Ascending aorta (tissue), 2 donors: ENCODE data around the gene KRTAP1-1. TPM values are rescaled to one million over a fixed set of nuclear protein-coding genes. Genes with fewer than 3 reads are reported as not detected.
"Not testable (repeated sequence)": the region's sequence is repeated elsewhere in the genome, so short reads cannot be mapped to it uniquely, and the experiment has no call there.

ENCODE experiments used
- DNase-seq, 2 donors: peaks; one replicate each; pipeline ENCODE4 v3.0.0-alpha.2; 2019; ENCODE audit warnings: low spot score in 2 of 2
- H3K27ac ChIP-seq, 2 donors: fragments of 200-600 bp; sonication (generic); one replicate each; pipeline ENCODE4 v1.5.1; 2016 to 2017; ENCODE audit warnings: mild to moderate bottlenecking in 1 of 2
- H3K27me3 ChIP-seq: fragments of 200-600 bp; sonication (generic); one replicate; pipeline ENCODE4 v1.5.1; 2017
- H3K36me3 ChIP-seq, 2 donors: fragments of 200-600 bp; sonication (generic); one replicate each; pipeline ENCODE4 v1.5.1; 2016
- H3K4me1 ChIP-seq, 2 donors: fragments of 200-600 bp; sonication (generic); one replicate each; pipeline ENCODE4 v1.5.1; 2016 to 2017; ENCODE audit warnings: mild to moderate bottlenecking in 1 of 2
- H3K4me3 ChIP-seq, 2 donors: fragments of 200-600 bp; sonication (generic); one replicate each; pipeline ENCODE4 v1.5.1; 2016 to 2017; ENCODE audit warnings: mild to moderate bottlenecking in 1 of 2
- H3K9me3 ChIP-seq, 2 donors: fragments of 200-600 bp; sonication (generic); one replicate each; pipeline ENCODE4 v1.5.1; 2016
- CTCF ChIP-seq, 3 experiments: fragments of 200-600 bp in 2 of 3; fragments of 450-650 bp in 1 of 3; sonication (generic) in 2 of 3; IDR thresholded peaks; one replicate each; pipeline ENCODE4 v1.5.1; 2016 to 2019; ENCODE audit warnings: antibody characterized with exemption in 3 of 3, mild to moderate bottlenecking in 1 of 3, moderate library complexity in 1 of 3
- intact Hi-C: fragments of 100-400 bp; cut with DNase I; formaldehyde crosslinking; loops from one replicate; pipeline ENCODE4 v1.15.1; 2023
- total RNA-seq: library from RNA; depleted of rRNA; stranded (reverse); fragments of >200 nt; gene quantifications from one replicate; pipeline ENCODE4 v1.1.0, GENCODE V29; 2016

The KRTAP1-1 gene
- total RNA-seq, 1 donor from 2014 or later = not detected

GRCh38 chr17:41009301-41009760 is 31.9 kb downstream of the KRTAP1-1 start:
- intact Hi-C loops = no loop called here
- no peak for TF ChIP-seq CTCF (IDR thresholded peaks at IDR 0.05)
- DNase-seq = no peak
- H3K36me3 ChIP-seq = no peaks in the 10 kb centered on the region
- no peak overlapping the region for H3K4me3 ChIP-seq
- no peak overlapping the region for H3K27ac ChIP-seq
- H3K9me3 ChIP-seq = no peaks in the 10 kb centered on the region
- no peaks in the 10 kb centered on the region for H3K4me1 ChIP-seq
- H3K27me3 ChIP-seq = no peaks in the 10 kb centered on the region

GRCh38 chr17:41008811-41009210 is 32.4 kb downstream of the KRTAP1-1 start, which contains the start of gene KRTAP3-1:
KRTAP3-1 (minus strand) TSS chr17:41009128; CDS start chr17:41009074, 54 bp downstream.
- intact Hi-C loops = no loop called here
- Histone ChIP-seq H3K4me1 (no peaks in the 10 kb centered on the region), H3K27me3 (no peaks in the 10 kb centered on the region), H3K9me3 (no peaks in the 10 kb centered on the region), H3K4me3 (no peak within 1 kb of the TSS), H3K27ac (no peak within 1 kb of the TSS), H3K36me3 (no peaks in the 10 kb centered on the region)
- no peak for DNase-seq
- no peak for TF ChIP-seq CTCF (IDR thresholded peaks at IDR 0.05)

- TF ChIP-seq CTCF (IDR thresholded peaks at IDR 0.05) = no peak
- intact Hi-C loops = no loop called here
- no peaks in the 10 kb centered on the region for H3K9me3 ChIP-seq
Measured at GRCh38 chr17:41004397-41004796, 36.9 kb downstream of the KRTAP1-1 start.

GRCh38 chr17:41003926-41004325 is 37.3 kb downstream of the KRTAP1-1 start:
- H3K4me3 ChIP-seq = no peak overlapping the region
- no peaks in the 10 kb centered on the region for H3K9me3 ChIP-seq
- no peaks in the 10 kb centered on the region for H3K27me3 ChIP-seq
- no peak for TF ChIP-seq CTCF (IDR thresholded peaks at IDR 0.05)
- H3K36me3 ChIP-seq = no peaks in the 10 kb centered on the region
- no peak for DNase-seq
- H3K27ac ChIP-seq = no peak overlapping the region
- no peaks in the 10 kb centered on the region for H3K4me1 ChIP-seq
- intact Hi-C loops = no loop called here

More at GRCh38 chr17:41004397-41004796, 36.9 kb downstream of the KRTAP1-1 start:
- no peak overlapping the region for H3K4me3 ChIP-seq
- no peak for DNase-seq
- H3K27me3 ChIP-seq = no peaks in the 10 kb centered on the region
- H3K4me1 ChIP-seq = no peaks in the 10 kb centered on the region
- H3K36me3 ChIP-seq = no peaks in the 10 kb centered on the region
- no peak overlapping the region for H3K27ac ChIP-seq

- Histone ChIP-seq H3K4me1 (no peaks in the 10 kb centered on the region), H3K4me3 (no peak overlapping the region), H3K27ac (no peak overlapping the region), H3K27me3 (no peaks in the 10 kb centered on the region), H3K9me3 (no peaks in the 10 kb centered on the region), H3K36me3 (no peaks in the 10 kb centered on the region)
- intact Hi-C loops = no loop called here
- no peak for TF ChIP-seq CTCF (IDR thresholded peaks at IDR 0.05)
- DNase-seq = no peak
Measured at GRCh38 chr17:41002814-41003213, 38.4 kb downstream of the KRTAP1-1 start.

GRCh38 chr17:41001795-41002194 is 39.5 kb downstream of the KRTAP1-1 start:
- intact Hi-C loops = no loop called here
- no peak for TF ChIP-seq CTCF (IDR thresholded peaks at IDR 0.05)

GRCh38 chr17:40999563-40999962 is 41.7 kb downstream of the KRTAP1-1 start, which contains the start of gene KRTAP3-2:
KRTAP3-2 (minus strand) TSS chr17:40999906; CDS start chr17:40999853, 53 bp downstream.
- H3K9me3 ChIP-seq, H3K36me3 ChIP-seq, H3K4me3 ChIP-seq, H3K27me3 ChIP-seq, intact Hi-C loops, H3K4me1 ChIP-seq, DNase-seq, H3K27ac ChIP-seq: not testable (repeated sequence)

More at GRCh38 chr17:41001795-41002194, 39.5 kb downstream of the KRTAP1-1 start:
- H3K27ac ChIP-seq = no peak overlapping the region
- no peaks in the 10 kb centered on the region for H3K9me3 ChIP-seq
- no peaks in the 10 kb centered on the region for H3K27me3 ChIP-seq
- DNase-seq = no peak
- no peaks in the 10 kb centered on the region for H3K4me1 ChIP-seq
- no peaks in the 10 kb centered on the region for H3K36me3 ChIP-seq
- H3K4me3 ChIP-seq = no peak overlapping the region
